Brain pericyte (primary cell): Measurements from ENCODE around the gene KEAP1.
"Not testable (repeated sequence)": the region's sequence is repeated elsewhere in the genome, so short reads cannot be mapped to it uniquely, and the experiment has no call there.

ENCODE experiments used
- DNase-seq: peaks from one replicate; pipeline ENCODE4 v3.0.0-alpha.2; 2012; ENCODE audit warnings: low read depth, low spot score

The KEAP1 gene

DNA sequence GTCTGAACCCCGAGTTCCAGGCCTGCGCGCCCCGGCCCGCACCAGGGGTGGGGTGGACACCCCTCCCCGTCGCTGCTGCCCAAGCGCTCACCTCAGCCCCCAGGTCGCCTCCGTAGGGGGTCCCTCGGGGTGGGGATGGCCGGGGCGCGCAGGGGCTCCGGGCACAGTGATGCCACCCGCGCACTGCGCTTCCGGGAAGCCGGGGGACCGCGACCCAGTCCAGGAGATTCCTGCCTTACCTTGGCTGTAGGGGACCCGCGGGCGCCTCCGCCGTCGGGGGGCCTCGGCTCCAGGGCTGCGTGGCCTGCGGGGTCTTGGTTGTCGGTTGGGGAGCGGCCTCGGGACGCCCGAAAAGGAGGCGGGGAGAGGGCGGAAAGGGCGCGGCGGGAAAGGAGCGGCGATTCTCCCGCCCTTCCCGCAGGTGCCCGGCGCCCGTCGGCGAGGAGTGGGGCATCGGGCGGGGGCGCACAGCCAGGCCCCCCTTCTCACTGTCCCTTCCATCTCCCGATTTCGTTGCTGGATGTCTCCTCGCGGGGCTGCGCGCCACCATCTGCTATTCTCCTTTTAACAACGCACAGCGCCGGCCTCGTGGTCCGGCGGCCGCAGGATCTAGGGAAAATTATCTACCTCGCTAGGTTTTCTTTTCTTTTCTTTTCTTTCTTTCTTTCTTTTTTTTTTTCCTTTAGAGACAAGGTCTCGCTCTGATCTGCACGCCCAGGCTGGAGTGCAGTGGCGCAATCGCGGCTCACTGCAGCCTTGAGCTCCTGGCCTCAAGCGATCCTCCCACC lies at the start of gene KEAP1:
Gene KEAP1 (minus strand): TSS at position 355 of the 788 bp plus-strand sequence. CDS start 3,323 bp downstream, outside the sequence.
- DNase-seq, result no peak

- no peak for DNase-seq
Measured at GRCh38 chr19:10552510-10553053, 49.4 kb upstream of the KEAP1 start.

GRCh38 chr19:10551698-10552301 lies 48.6 kb upstream of the KEAP1 start:
- no peak for DNase-seq

DNA sequence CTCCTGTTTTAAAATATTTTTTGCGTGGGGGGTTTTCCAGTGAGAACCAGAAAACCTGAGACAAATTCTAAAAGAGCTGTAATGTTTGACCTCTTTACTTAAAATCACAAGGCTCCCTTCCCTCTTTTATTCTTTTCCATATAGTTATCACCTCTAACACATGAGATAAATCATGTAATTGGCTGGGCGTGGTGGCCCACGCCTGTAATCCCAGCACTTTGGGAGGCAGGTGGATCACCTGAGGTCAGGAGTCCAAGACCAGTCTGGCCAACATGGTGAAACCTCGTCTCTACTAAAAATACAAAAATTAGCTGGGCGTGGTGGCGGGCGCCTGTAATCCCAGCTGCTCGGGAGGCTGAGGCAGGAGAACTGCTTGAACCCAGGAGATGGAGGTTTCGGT lies 47.9 kb upstream of the KEAP1 start:
- not testable (repeated sequence) for DNase-seq

DNA sequence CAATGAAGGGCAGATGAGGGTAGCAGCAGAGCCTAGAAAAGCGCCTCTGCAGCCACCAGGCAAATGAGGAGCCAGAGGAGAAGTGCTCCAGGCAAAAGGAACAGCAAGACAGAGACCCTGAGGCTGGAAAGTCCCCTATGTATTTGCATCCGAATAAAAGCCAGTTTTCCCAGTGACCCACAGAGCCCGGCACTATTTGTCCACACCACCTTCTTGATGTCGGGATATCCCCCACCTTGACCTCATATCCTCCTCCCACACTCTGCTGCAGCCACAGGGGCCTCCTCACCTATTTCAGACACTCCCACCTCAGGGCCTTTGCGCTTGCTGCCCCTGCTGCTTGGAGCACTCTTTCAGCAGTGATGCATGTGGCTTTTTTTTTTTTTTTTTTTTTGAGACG lies 47.2 kb upstream of the KEAP1 start:
- DNase-seq, result no peak

- no peak for DNase-seq
Measured at GRCh38 chr19:10549733-10550132, 46.6 kb upstream of the KEAP1 start.

DNA sequence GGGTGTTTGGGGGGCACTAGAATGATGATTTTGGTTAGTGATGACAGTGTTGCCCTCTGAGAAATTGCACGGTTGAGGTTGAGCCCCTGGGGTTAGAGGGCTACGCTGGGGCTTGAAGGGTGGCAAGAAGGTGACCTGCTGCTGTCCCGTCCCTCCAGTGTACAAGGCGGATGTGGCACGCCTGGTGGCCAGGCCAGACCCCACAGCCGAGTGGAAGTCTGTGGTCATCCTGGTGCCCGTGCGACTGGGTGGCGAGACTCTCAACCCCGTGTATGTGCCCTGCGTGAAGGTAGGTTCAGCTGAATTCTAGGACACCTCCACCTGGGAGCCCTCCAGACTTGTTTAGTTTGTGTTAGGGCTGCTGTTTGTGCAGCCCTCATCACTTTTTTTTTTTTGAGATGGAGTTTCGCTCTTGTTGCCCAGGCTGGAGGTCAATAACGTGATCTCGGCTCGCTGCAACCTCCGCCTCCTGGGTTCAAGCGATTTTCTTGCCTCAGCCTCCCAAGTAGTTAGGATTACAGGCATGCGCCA lies 45.7 kb upstream of the KEAP1 start:
- no peak for DNase-seq

- no peak for DNase-seq
Measured at GRCh38 chr19:10546817-10547216, 43.7 kb upstream of the KEAP1 start.

DNA sequence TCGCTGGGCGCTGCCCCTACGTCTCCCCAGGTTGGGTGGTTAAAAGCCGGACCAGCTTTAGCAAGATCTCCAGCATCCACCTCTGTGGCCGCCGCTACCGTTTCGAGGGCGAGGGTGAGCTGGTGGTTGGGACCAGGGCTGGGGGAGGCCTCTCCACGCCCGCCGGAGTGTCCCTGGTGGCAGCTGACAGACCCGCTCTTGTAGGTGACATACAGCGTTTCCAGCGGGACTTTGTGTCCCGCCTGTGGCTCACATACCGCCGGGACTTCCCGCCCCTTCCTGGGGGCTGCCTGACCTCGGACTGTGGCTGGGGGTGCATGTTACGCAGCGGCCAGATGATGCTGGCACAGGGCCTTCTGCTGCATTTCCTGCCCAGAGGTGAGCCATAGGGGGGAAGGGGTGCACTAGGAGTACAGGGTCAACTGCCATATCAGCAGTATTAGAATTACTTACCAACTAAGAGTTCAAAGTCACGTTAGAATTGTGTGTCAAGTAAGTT lies 41.6 kb upstream of the KEAP1 start:
- no peak for DNase-seq

- no peak for DNase-seq
Measured at GRCh38 chr19:10544242-10544752, 41.1 kb upstream of the KEAP1 start.

DNA sequence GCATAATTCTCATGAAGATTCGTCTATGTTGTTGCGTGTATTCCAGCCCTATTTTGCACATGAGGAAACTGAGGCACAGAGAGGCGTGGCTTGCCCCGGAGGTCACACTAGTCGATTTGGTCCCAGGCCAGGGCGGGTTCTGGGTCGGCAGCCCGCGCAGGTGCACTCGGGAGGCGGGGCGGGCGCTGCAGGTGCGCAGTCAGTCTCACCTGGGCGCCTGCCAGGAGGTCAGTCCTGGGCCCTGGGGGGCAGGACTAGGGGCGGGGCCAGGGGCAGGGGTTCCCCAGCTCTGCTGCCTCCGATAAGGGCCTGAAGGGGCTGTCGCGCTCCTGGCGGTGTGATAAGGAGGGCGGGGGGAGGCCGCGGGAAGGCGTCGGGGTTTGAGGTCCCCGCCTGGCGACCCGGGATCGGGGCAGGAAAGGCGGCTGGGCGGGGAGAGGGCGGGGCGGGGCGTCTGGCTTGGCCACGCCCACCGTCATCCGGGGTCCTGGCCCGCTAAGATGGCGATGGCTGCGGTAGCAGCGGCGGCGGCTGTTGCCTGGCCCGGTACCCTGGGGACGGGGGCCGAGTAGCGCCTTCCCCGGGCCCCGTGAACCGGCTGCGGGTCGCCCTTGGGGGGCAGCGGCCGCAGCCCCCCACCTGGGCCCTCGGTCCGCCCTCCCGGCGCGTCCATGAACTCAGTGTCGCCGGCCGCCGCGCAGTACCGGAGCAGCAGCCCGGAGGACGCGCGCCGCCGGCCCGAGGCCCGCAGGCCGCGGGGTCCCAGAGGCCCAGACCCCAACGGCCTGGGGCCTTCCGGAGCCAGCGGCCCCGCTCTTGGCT lies 40.5 kb upstream of the KEAP1 start, which contains the start of gene ATG4D:
Gene ATG4D (plus strand): TSS at position 485 of the 822 bp plus-strand sequence. CDS start 187 bp downstream, at position 672.
- no peak for DNase-seq

GRCh38 chr19:10543059-10543419 lies 39.9 kb upstream of the KEAP1 start:
- DNase-seq, result no peak

DNA sequence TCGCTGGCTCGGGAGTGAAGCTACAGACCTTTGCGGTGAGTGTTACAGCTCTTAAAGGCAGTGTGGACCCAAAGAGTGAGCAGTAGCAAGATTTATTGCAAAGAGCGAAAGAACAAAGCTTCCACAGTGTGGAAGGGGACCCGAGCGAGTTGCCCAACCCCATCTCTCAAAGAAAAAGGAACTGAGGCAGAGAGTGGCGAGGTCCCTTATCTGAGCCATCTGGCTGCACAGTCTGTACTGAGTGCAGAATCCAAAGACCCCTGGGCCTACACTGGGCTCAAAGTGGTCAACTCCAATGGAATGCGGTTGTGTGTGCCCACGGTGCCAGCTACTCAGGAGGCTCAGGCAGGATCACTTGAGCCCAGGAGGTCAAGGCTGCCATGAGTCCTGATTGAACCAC lies 35.9 kb upstream of the KEAP1 start:
- DNase-seq, result not testable (repeated sequence)

- no peak for DNase-seq
Measured at GRCh38 chr19:10538204-10538983, 35.2 kb upstream of the KEAP1 start.

- no peak for DNase-seq
Measured at GRCh38 chr19:10537668-10538067, 34.5 kb upstream of the KEAP1 start.

DNA sequence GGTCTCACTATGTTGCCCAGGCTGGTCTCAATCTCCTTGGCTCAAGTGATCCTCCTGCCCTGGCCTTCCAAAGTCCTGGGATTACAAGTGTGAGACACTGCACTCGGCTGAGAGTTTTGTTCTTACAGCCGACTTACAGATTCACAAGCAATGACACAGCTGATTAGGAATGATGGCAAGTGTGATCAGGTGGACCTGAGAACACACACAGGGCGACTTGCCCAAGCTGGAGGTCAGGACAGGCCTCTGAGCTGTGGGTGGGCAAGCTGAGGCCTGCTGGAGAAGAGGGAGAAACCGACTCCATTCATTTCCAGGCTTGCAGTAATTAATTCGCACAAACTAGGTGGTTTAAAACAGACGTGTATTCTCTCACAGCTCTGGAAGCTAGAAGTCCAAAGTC lies 32.5 kb upstream of the KEAP1 start:
- no peak for DNase-seq

- DNase-seq, result no peak
Measured at GRCh38 chr19:10533646-10534386, 30.7 kb upstream of the KEAP1 start.

- DNase-seq, result no peak
Measured at GRCh38 chr19:10532457-10532856, 29.3 kb upstream of the KEAP1 start.

- not testable (repeated sequence) for DNase-seq
Measured at GRCh38 chr19:10526887-10527286, 23.7 kb upstream of the KEAP1 start.

GRCh38 chr19:10525636-10526035 lies 22.5 kb upstream of the KEAP1 start:
- no peak for DNase-seq
